ENCODE results near the gene SEC24C.
"Not testable (repeated sequence)": the region's sequence is repeated elsewhere in the genome, so short reads cannot be mapped to it uniquely, and the experiment has no call there.

Gene SEC24C, protein sequence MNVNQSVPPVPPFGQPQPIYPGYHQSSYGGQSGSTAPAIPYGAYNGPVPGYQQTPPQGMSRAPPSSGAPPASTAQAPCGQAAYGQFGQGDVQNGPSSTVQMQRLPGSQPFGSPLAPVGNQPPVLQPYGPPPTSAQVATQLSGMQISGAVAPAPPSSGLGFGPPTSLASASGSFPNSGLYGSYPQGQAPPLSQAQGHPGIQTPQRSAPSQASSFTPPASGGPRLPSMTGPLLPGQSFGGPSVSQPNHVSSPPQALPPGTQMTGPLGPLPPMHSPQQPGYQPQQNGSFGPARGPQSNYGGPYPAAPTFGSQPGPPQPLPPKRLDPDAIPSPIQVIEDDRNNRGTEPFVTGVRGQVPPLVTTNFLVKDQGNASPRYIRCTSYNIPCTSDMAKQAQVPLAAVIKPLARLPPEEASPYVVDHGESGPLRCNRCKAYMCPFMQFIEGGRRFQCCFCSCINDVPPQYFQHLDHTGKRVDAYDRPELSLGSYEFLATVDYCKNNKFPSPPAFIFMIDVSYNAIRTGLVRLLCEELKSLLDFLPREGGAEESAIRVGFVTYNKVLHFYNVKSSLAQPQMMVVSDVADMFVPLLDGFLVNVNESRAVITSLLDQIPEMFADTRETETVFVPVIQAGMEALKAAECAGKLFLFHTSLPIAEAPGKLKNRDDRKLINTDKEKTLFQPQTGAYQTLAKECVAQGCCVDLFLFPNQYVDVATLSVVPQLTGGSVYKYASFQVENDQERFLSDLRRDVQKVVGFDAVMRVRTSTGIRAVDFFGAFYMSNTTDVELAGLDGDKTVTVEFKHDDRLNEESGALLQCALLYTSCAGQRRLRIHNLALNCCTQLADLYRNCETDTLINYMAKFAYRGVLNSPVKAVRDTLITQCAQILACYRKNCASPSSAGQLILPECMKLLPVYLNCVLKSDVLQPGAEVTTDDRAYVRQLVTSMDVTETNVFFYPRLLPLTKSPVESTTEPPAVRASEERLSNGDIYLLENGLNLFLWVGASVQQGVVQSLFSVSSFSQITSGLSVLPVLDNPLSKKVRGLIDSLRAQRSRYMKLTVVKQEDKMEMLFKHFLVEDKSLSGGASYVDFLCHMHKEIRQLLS

DNA sequence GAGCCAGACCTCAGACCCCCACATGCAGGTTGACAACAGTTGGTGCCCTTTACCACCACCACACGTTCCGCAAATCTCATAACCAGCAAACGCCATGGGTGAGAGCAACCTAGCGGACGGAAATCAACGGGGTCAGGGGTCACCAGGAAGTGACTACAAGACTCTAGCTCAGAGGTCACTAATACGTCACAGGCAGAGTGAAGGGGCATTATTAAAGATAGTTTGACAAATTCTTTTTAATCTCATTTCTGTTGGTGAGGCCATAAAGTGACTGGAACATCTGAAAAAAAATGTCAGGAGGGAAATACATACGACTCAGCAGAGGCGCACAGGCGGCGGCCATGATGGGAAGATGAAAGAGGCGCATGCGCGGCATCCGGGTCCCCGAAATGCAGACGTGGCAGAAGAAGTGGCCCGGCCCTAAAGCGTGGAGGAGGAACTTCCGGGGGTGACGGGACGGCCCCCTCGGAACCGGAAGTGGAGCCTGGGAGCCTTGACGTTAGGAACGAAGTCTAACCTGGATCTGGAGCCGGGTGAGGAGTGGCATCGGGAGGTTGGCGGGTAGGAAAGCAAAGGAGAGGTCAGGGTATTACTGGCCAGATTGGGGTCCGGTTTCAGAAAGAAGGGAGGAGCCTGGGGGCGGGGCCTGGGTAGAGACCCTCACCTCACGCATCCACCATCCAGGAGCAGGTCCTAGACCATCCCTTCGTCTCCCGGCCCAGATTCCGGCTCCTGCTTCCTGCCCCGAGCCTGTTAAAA lies at the start of gene SEC24C:
TSS of gene SEC24C (plus strand) at position 468 of the 759 bp plus-strand sequence. CDS start 2,461 bp downstream, outside the sequence.
- peak; percentile 93 for DNase-seq (ENCODE audit: low spot score)

DNA sequence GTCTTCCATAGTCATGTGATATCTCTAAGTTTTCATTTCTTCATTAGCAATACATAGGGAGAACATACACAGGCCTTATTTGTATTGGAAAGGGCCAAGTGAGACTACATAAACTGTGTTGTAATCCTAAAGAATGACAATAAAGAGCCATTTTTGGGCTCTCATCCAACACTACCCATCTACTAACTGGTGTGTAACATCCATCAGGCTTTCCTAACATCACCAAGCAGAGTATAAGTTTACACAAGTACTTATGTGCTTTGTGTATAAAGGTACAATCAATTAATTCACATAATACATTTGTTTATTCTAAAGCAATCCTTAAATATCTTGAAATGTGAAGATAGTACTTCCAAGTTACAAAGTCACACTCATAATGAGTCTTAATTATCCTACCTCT lies 48.9 kb upstream of the SEC24C start:
- not testable (repeated sequence) for DNase-seq (ENCODE audit: low spot score)

DNA sequence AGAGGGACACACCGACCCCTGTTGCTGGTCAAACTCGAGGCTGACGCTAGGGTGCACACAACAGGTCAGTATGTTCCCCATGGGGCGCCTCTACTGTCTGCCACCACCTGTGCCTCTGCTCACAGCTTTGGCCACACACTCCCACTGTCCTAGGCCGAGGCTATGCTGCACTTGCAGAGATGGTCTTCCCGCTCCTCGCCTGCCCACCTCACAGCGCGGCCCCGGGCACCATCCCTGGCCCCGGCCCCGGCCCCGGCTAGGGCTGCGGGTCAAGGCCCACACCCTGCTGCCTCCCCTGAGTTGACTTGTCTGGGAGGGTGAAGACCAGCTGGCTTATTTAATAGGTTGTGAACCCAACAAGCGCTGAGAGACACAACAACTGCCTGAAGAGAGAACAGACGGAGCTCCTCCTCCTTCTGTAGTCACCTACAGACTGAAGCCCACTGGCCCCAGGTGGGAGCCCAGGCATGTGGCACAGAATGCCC lies 46.5 kb upstream of the SEC24C start, which contains the start of gene AGAP5:
TSS of gene AGAP5 (minus strand) at position 435 of the 485 bp plus-strand sequence. CDS start at position 81, 354 bp downstream.
- not testable (repeated sequence) for DNase-seq (ENCODE audit: low spot score)

DNA sequence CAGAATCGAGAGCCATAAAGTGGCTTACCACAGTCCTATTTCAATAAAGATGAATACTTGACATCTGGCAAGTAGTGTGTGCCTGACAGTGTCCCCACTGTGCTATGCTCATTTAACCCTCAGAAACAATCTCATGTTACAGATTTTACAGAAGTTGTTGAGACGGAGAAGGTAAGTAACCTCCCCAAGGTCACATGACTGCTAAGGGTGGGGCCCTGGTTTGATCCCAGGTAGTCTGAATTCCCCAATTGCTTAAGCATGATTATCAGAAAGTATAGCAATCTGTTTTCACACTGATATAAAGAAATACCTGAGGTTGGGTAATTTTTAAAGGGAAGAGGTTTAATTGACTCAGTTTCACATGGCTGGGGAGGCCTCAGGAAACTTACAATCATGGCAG lies 45.4 kb upstream of the SEC24C start:
- DNase-seq (ENCODE audit: low spot score), result not testable (repeated sequence)

DNA sequence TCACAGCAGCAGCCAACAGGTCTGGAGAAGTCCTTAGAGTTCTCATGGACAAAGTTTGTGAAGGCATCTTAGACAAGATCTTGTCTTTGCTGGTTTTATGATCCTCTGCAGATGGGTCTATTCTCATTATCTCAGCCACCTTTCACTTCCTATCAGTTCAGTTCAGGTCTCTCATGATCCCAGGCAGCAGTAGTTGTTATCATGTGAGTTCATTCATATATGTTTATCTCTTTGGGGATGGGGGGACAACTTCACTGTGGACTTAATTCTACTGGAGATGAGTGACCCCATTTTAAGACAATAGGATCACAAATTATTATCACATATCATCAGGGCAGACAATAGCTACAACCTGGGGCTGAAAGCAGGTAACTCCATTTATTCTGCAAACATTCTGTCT lies 40.2 kb upstream of the SEC24C start:
- DNase-seq (ENCODE audit: low spot score), result not testable (repeated sequence)

DNA sequence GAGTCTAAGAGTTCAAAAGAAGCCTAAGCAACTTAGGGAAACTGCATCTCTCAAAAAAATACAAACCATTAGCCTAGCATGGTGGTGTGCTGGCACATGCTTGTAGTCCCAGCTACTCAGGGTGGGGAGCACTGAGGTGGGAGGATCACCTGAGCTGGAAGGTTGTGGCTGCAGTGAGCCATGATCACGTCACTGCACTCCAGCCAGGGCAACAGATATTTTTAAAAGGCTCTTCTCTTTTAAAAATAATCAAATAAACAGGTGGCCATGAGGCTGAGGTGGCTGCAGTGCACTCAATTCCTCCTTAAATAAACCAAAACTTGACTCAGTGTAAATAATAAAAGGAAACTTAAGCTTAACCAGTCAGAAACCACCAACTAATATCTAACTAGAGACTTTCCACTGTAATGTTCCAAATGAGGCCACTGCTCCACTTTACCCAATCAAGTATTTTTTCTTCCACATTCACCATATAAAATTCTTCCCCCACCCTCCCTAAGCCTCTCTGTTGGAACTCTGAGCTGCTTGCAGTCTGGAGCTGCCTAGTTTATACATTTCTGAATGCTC lies 38.6 kb upstream of the SEC24C start:
- DNase-seq (ENCODE audit: low spot score), result not testable (repeated sequence)

DNA sequence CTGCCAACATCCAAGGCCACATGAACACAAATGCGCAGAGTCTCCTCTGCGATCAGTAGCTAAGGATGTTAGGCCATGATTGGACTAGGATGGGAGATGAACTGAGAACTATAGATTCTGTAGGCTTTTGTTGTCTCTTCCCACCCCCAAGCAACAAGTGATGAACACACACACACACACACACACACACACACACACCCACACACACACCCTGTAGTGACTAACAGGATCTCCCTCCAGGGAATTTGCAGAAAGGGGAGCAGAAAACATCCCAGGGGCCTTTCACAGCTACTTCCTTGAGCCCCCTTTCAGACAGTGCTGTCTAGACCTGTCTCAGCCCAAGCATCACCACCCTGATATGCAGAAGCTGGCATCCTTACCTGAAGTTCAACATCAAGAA lies 37.7 kb upstream of the SEC24C start:
- DNase-seq (ENCODE audit: low spot score), result not testable (repeated sequence)

DNA sequence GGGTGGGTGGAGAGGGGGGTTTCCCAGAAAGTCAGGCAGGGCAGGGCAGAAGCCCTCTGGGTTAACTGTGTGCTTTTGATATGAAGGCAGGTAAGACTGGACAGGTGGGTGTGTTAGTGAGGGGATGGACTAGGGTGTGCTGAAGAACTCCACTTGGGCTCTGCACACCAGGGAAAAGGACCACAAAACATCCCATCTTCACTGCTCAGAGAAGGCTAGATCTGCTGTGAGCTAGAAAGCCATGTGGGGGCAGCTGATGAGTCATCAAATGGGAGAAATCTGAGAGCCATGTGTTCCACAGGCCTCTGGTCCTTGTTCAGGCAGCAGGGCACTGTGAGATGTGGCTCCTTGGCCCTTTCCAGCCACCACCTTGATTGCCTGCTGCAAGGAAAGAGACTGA lies 36.5 kb upstream of the SEC24C start:
- DNase-seq (ENCODE audit: low spot score), result not testable (repeated sequence)

DNA sequence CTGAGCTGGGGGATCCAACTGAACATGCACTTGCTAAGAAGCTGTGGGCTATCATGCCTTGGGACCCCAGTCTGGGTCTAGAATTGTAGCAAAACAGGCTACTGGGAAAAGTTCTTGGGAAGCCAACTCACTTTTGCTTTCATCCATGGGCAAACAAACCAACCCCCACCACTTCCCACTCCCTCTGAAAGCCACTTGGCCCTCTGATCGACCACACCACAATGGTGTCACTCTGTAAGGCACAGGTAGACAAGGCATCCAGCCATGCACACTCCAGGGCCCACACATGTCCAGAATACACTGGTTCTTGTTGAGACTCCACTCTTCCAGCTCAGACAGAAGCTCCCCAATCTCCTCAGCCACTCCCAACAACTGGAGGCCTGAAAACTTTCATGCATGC lies 36.0 kb upstream of the SEC24C start:
- DNase-seq (ENCODE audit: low spot score), result not testable (repeated sequence)

DNA sequence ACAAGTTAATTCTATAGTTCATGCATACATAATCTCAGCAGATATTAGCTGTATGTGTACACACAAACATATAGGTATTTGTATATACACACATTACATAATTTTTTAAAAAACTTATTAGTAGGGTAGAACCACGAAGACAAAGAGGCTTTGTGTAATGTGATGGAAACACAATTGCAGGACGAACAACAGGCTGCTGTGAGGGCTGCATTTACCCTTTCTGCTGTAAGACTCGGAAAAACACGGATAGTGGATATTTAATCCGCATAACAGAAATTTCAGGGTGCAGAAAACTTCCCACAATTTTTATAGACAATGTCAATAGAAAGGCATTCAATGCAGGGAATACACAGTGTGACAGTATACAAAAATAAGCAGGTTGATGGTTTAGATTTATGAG lies 32.5 kb upstream of the SEC24C start:
- DNase-seq (ENCODE audit: low spot score), result not testable (repeated sequence)

DNA sequence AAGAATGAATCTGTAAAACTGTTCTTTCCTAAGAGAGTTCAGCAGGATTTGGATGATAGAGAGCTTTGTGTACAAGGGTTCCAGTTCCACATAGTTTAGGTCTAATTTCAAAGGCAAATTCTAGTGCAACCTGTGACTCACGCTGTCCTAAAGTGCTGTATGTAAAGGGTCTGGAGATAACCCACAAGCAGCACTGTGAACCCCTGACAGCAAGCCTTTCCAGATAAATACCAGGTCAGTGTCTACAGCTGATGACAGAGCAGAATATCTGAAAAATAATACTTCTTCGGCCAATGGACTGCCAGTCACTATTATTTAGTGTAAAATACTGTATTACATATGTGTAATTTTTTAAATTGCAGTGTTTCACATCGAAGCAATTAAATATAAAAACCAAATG lies 30.3 kb upstream of the SEC24C start:
- DNase-seq (ENCODE audit: low spot score), result not testable (repeated sequence)

DNA sequence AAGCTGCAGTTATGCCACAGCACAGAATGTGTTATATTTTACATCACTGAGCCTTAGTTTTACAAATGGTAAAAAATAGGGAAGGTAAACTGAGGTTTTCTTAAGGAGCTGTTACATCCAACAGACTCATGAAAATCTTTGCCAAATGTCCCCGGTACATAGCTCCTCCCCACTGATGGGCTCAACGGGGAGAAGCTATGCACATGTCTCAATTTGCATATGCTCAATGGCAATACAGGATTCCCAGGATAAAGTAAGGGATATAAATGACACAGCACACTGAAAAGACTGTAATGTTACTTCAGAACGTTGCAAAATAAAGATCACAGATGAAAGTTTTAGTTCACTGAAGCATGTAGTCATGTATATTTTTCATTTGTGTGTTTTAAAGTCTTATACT lies 29.7 kb upstream of the SEC24C start:
- not testable (repeated sequence) for DNase-seq (ENCODE audit: low spot score)

DNA sequence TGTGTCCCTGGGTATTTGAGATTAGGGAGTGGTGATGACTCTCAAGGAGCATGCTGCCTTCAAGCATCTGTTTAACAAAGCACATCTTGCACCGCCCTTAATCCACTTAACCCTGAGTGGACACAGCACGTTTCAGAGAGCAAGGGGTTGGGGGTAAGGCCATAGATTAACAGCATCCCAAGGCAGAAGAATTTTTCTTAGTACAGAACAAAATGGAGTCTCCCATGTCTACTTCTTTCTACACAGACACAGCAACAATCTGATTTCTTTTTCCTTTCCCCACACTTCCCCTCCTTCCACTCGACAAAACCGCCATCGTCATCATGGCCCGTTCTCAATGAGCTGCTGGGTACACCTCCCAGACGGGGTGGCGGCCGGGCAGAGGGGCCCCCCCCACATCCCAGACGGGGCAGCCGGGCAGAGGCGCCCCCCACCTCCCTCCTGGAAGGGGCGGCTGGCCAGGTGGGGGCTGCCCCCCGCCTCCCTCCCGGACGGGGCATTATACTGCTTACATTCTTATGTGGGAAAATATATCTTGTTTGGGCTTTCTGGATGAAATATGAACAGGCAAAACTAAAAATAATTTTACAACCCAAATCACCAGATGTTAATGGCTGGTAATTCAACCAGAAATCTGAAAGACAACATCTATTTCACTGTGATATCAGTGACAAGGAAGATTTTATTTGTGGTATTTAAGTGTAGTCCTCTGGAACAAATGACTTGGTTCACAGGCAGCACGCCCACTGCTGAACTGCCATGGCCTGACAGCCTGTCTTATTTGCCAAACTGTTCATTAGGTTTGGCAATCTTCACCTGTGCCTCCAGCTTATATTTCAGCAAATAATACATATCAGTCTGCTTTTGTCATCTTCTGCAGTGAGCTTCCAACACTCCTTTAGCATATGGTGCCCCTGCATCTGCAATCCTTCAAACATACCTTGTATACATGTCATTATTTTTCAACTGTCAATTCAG lies 28.7 kb upstream of the SEC24C start:
- not testable (repeated sequence) for DNase-seq (ENCODE audit: low spot score)

DNA sequence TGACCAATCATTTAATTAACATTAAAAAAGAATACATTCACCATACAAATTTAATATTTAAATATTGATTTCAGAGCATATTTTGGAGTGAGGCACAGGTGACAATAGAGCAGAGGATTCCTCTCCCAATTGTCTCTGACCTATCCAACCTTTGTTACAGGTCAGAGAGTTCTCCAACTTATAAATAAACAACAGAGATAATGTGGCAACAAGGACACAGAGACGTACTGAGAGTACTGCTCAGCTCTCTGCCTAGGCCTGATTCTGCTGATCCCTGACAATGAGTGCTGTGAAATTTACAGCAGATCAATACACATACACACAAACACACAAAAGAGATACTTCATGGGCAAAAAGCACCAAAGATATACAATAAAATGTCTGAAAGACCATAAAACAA lies 27.9 kb upstream of the SEC24C start:
- no peak for DNase-seq (ENCODE audit: low spot score)

DNA sequence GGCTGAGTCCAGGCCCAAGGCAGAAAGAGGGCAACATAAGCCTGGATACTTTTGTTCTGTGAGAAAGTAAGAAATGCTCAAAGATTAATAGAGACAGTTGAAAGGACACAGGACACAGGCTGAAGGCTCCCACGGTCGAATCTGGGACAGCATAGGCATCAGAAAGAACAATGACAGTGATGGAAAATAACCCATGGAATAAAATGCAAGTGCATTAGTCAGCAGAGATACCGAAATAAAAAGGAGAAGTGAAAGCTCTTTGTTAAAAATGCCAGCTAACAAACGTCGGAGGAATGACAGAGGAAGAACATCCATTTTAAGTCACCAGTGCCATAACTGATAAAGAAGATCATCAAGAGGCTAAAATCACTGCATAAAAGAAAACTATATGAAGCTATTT lies 26.6 kb upstream of the SEC24C start:
- DNase-seq (ENCODE audit: low spot score), result no peak

DNA sequence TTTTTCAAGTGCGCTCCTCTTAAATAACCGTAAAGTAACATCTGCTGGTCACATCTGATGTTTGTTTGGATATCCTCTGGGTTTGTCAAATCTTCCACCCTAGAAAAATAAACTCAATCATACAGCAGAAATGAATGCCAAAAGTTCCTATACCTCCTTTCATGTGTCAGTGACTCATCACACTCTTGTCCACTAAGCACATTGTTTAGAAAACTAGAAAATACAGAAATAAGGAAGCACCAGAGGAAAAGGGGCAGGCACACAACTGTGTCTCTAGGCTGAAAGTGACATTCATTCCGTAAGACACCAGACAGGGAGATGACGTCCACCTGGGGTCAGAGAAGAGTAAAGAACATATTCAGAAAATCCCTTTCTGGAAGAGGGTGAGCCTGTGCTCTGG lies 23.6 kb upstream of the SEC24C start:
- not testable (repeated sequence) for DNase-seq (ENCODE audit: low spot score)

DNA sequence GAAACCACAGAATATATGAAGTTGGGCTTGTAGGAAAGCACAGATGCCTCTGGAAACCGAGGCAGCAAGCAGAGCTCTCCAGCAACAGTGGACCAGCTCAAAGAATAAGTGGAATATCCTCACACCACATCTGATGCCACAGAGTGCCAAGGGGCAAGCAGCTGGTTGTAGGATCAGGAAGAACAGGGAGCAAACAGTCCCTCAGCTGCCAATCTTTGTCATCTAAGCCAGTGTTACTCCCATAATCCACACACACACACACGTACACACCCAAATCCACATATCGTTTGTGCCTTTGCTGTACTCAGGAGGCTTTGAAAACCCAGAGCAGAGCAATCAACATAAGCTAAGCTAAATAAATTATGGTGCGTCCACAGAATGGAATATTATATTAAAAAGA lies 20.7 kb upstream of the SEC24C start:
- DNase-seq (ENCODE audit: low spot score), result no peak

DNA sequence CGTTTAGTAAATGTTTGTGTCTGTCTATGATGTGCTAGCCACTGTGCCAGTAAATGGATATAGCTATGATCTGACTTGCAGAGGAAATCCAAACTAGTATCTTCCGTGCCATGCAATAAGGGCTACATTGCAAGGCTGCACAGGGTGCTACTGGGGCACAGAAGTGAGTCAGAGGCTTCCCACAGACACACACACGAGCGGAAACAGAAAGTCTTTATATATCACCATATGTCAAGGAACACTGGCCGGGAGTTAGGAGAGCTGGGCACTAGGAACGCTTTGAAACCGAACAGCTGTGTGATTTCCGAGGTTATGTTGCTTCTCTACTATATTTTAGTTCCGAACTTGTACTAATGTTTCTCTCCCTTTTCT lies 14.4 kb upstream of the SEC24C start:
- not testable (repeated sequence) for DNase-seq (ENCODE audit: low spot score)

DNA sequence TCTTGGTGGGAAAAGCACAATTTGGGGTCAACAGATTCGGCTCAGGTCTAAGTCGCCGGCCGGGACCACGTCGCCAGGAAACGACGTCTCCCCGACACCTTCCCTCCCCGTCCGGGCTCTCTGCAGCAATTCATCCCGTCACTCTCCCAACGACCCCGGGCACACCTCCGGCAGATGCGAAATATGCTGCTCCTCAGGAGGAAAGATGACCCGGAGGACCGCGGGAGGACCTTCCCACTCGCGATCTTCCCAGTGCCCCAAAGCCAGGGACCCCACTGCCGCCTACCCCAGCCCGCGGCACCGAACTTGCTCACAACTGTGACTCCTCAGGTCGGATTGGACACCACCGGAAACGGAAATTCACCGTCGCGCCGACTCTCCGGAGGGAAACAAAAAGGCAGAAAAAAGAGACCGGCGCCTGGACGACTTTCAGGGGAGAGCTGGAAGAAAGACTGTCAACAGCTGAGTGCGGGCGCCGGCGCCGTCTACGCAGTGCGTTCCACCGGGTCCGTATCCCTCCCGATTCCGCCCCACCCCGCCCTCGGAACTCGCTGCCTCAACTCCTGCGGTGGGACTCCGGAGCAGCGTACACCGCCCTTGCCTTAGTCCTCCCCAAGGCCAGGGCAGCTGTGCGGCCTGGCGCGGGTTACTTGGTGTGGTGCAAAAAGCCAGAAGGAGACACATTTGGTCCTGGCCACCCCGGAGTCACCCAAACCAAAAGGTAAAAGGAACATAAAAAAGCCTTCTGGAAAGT lies 13.8 kb upstream of the SEC24C start:
- DNase-seq (ENCODE audit: low spot score), result peak; percentile 78
